Activated CD4-positive, CD25-positive, alpha-beta regulatory T cell treated with anti-CD3 and anti-CD28 coated beads, Interleukin-2, amount 50 U/mL, for 24 hours (primary cell): ENCODE results near the gene PRKX.
A peak's percentile ranks its signal among the peaks of the same experiment; 100 is the strongest.
"Not testable (repeated sequence)": the region's sequence is repeated elsewhere in the genome, so short reads cannot be mapped to it uniquely, and the experiment has no call there.

Experiments used
- ATAC-seq, 2 donors: fragments of 150-1000 bp; cut with Tn5 transposase; one replicate each; pipeline ENCODE4 v1.10.0; 2021; ENCODE audit warnings: mild to moderate bottlenecking in 1 of 2, moderate library complexity in 1 of 2

PRKX gene

DNA sequence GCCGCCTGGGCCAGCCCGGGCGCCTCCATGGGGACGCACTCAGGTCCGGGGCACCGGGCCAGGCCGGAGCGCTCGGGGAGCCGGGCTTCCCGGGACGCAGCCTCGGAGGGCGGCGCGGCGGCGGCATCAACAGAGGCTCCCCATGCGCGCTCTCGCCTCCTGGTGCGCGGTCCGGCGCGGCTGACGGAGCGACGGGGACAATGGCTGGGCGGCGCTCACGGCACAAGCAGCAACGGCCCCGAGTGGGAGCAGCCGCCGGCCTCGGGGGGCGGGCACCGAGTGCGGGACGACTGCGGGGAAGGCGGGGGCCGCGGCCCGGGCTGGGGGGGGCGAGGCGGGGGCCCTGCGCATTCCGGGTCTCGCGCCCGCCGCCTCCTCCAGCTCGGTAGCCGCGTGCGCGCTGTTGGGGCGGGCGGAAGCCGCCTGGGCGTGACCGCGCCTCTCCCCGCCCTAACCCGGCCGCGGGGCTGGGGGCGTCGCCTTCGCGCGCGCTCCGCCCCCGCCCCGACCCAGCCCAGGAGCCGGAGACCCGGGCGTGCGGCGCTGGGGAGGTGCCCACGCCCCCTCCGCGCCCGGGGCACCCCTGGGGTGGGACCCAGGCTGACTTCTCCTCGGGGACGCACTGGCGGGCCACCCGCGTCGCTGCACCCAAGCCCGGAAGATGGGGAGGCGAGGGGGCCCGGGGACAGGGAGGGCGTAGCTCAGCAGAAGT lies at the start of gene PRKX:
TSS of gene PRKX (minus strand) at position 425 of the 712 bp plus-strand sequence. CDS start at position 29, 396 bp downstream.
- ATAC-seq: peak; percentile 85 to 88

DNA sequence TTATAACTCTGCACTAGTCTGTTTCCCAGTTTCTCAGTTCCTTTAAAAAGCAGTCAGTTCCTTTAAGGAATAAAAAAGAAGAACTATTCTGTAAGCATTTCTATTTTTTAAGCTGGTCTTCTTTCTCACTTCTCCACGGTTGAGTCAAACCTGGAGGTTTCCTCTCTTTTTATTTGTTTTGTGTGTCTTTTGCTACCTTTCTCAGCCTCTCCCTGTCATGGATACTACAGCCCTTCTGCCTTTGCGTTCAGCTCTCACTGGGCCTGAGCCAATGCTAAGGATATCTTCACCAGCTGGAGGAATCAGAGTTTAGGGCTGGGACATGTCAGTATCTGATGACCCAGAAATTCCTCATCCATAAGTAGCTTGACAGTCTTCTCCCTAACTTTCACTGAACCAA lies 49.7 kb upstream of the PRKX start:
- ATAC-seq: no peak

DNA sequence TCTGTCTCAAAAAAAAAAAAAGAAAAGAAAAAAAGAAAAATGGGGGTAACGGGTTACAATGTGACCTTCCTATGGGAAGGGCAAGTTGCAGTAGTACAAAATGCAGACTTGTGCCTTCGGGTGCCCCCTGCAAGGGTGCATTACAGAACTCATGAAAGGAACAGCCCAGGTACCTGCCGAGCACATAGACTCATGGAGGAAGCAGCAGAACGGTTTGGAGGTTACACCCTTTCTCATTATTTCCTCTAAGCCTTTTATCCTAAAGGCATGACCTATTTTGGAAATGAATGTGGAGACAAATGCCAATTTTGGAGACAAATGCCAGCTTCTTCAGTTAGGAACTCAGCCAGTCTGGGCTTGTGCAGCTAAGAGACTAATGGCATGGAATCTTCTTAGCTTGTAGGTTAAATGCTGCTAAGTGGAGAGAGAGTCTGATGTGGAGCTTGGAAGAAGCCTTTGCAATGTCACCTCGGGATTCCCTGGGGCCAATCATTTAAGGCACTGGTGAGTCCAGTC lies 44.1 kb upstream of the PRKX start:
- ATAC-seq: no peak

DNA sequence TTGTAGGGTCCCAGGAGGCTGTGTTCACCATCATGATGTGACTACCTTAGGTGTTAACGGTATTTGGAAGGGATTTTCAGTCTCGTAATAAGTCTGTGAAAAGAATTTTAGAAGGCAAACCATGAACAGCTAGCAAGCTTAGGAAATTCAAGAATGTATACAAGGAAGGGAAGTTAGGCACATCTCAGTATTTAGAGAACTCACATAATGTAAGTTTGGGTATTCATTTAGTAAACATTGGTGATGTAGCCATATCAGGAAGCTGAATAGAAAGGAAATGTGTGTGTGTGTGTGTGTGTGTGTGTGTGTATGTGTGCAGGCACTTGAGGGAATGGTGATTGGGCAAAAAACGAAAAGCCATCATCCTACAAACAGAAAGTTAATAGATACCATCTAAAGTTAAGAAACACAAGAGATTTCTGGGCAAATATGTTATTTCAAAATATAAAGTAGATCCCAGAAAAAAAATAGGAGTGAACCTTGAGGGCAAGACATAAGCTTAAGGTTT lies 34.7 kb upstream of the PRKX start:
- no peak for ATAC-seq

DNA sequence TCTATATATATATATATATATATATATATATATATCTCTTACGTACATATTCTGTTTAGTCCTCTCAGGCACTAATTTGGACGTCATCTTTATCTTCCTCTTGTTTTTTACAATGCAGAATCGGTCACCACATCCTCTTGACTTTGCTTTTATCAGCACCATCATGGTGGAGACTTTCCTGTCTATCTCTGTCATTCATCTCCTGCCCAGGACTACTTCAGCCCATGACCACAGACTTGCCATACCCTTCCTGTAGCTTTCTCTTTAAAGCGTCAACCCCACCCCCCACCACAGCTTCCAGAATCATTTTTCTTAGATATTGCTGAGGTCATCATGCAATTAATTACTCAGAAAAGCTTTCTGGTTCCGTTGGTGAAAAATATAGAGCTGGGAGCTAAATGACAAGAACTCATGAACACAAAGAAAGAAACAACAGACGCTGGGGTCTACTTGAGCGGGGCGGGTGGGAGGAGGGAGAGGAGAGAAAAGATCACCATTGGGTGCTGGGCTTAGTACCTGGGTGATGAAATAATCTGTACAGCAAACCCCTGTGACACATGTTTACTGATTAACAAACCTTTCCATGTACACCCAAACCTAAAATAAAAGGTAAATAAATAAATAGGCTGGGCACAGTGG lies 30.5 kb upstream of the PRKX start:
- peak; percentile 55 to 60 for ATAC-seq

DNA sequence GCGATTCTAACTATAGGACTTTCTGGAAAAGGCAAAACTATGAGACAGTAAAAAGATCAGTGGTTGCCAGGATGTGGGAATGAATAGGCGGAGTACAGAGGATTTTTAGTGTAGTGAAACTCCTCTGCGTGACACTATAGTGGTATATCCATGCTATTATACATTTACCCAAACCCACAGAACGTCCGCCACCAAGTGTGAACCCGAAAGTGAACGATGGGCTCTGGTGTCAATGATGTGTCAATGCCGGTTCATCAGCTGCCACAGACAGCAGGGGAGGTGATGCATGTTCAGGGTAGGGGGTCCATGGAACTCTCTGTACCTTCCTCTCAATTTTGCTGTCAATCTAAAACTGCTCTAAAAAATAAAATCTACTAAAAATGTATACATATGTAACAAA lies 27.5 kb upstream of the PRKX start:
- not testable (repeated sequence) for ATAC-seq

DNA sequence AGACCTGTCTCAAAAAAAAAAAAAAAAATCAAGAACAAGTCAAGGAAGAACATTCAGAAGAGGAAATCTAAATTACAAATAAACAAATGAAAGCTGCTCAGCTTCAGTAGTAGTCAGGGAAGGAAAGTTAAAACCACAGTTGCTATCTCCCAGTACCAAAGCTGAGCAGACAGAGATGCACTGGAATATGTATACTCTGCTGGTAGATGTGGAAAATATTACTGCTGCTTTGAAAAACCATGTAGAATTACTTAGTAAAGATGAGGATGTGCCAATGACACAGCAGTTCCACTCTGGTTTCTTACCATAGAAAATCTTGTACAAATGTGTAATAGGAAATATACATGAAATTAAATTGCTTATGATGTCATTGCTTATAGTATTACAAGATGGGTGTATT lies 25.1 kb upstream of the PRKX start:
- peak in 1 of 2 donors; percentile 69 for ATAC-seq

DNA sequence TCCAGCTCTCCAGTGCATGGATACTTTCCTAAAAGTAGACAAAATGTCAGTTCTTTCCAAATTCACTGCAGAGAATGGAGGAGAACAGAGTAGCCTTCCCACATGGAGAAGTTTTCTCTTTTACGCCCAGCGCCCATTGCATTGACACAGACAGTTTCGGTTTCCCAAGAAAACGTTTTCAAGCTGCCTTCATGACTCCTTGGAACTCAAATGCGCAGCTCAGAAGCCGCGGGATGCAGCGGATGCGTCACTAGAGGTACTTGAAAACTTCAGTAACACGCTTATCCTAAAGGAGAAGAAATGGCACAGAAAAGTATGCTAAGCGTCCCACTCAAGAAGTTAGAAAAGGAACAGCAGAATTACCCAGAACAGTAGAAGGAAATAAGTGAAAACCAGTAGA lies 23.1 kb upstream of the PRKX start:
- not testable (repeated sequence) for ATAC-seq

DNA sequence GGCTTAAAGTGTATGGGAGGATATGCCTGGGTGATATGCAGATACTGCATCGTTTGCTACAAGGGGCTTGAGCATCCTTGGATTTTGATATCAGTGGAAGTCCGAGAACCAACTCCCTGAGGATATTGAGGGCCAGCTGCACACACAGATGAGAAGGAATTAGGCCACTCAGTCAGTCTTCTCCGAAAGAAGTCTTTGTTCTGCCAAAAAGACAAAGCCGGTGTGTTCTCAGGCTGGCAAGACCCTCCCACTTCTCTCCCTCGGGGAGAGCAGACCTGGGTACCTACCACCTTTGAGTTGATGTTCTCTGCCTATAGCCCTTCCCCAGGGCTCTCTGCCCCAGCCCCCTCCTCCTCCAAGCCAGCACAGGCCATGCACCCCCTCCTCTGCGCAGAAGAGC lies 22.4 kb upstream of the PRKX start:
- not testable (repeated sequence) for ATAC-seq

DNA sequence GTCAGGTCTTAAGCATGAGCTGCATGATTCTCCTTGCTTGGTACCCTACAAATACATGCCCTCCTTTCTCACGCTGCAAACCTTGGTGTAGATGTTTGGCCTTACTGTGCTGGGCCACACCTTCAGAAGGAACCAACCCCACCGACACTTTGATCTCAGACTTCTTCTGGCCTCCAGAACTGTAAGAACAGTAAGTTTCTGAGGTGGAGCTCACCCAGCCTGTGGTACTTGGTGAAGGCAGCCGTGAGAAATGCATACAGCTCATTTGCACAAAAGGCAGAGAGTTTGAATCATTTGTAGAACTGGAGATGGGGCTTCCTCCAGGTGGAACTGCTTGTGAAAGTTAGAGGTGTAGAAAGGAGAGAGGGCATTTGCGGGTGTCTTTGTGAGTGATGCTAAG lies 21.0 kb upstream of the PRKX start:
- ATAC-seq: not testable (repeated sequence)

DNA sequence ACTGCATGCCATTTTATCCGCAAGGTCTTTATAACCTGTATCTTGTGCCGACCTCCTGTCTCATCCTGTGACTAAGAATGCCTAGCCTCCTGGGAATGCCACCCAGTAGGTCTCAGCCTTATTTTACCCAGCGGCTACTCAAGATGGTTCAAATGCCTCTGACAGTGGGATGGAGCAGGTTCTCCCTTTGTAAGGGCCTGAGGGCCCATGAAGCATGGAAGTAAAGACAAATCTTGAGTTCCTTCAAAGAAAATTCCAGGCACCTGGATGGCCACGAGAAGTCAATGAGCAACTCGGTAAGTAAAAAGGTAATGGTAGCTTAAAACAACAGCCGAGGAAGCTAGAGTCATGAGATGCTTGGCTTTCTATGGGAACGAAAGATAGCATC lies 19.6 kb upstream of the PRKX start:
- ATAC-seq: no peak

DNA sequence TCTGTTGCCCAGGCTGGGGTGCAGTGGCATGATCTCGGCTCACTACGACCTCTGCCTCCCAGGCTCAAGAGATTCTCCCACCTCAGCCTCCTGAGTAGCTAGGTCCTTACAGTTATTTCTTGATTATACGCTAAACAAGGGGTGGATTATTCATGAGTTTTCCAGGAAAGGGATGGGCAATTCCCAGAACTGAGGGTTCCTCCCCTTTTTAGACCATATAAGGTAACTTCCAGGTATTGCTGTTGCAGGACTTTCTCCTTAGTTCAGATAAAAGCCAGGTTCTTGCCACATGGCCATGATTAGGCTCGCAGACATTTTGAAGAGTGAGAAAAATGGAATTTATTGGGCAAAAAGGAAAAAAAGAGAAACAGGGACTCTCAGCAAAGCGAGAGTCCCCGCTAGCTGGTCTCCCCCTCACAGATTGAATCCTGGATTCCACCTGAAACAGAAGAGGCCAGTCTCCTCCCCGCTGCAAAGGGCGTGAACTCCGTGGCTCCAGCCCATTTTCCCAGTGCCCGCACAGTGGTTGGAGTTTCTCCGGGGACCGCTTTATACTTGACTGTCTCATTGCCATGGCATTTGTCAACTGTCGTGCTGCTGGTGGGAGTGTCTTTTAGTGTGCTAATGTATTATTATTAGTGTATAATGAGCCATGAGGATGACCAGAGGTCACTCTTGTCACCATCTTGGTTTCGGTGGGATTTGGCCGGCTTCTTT lies 19.0 kb upstream of the PRKX start:
- not testable (repeated sequence) for ATAC-seq

DNA sequence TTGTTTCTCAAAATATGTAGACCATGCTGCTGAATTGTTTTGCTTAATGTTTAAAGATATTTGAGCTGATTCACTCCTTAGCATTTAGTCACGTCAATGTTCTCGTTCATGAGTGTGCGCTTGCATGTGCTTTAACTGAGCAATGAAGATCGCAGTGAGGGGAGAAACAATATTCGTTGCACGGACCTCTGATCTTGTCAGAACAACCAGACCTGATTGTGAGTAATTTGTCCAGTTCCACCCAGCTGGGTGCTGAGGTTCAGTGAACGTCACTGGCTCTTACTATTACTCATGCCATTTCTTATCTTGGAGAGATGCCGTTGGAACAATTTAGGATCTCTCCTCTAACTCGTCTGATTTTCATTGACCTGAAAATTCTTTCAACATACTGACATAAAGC lies 15.0 kb upstream of the PRKX start:
- ATAC-seq: no peak

DNA sequence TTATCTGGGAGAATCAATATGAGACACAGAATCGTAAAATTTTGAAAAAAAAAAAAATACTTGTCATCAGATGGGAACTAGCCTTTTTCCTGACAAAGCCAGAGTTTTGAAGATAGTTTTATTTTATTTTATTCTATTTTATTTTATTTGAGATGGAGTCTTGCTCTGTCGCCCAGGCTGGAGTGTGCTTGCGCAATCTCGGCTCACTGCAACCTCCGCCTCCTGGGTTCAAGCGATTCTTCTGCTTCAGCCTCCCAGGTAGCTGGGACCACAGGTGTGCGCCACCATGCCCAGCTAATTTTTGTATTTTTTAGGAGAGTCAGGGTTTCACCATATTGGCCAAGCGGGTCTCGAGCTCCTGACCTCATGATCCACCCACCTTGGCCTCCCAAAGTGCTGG lies 10.0 kb upstream of the PRKX start:
- ATAC-seq: not testable (repeated sequence)

DNA sequence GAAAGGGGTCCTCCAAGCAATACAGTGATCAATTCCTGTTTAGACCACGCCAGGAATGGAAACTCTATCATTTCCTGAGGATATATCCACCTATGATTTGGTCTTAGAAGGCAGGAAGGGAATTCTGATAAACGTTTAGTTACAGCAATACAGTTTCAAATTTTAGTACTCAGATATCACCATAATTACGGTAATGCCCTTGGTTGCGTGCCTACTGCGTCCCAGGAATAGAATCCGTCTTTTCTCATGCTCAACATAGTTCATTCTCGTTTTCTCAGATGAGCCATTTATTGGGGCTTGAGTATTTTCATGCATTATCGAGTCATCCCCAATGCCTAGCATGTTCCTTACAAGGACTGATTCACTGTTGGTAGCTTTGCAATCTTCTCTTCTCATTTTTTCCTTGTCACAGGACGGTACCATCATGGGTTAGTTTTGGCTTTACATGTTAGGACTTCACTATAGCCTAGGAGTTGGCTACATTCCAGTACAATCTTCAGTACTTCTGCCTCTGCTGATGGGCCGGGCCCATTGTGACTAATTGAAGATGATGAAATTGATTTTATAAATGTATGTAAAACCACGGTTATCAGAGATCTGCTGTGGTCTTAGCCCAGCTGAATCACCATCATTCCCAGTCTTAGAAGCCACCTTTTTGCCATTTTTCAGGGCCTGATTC lies 4.4 kb upstream of the PRKX start:
- no peak for ATAC-seq

DNA sequence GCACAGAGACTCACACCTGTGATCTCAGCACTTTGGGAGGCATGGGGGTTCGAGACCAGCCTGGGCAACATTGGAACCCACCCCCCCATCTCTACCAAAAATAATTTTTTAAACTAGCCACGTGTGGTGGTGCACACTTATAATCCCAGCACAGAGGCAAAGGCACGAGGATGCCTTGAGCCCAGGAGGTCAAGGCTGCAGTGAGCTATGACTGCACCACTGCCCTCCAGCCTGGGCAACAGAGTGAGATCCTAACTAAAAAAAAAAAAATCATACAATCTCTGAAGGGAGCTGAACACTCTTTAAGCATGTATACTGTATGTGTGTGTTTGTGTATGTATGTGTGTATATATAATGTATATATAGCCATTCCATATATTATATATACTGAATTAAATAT lies 2.5 kb upstream of the PRKX start:
- ATAC-seq: no peak

DNA sequence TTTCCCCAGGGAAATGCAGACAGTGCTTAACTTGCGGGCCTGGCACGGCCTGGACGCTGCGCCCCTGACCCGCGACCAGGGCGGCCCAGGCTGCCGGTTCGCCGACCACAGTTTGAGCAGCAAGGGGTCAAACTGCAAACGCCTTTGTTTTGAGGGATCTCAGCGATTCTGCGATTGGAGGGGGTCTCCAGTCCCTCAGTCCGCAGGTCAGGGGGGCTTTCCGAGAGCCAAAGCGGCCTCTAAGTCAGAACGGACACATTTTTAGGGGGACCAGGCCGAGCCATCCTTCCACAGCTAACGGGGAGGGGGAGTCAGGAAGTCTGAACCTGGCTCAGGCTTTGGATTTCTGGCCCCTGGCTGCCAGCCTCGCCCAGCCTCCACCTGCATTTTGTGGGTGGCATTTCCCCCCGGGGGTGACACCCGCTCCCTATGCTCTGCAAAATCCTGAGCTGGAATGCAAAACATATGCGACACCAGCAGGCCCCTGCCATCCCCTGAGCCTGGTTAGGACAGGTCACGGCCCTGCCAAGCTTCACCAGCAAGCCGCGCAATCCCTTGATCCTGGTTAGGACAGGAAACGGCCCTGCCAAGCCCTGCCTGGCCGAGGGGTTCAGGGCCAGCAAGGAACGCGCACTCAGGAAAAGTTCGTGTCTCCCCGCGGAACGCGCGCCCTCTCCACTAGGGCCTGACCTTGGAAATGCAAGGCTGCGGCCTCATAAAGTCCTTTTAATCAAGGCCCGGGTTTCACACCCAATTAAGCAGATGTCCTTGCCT lies 1.4 kb upstream of the PRKX start:
- ATAC-seq: not testable (repeated sequence)

DNA sequence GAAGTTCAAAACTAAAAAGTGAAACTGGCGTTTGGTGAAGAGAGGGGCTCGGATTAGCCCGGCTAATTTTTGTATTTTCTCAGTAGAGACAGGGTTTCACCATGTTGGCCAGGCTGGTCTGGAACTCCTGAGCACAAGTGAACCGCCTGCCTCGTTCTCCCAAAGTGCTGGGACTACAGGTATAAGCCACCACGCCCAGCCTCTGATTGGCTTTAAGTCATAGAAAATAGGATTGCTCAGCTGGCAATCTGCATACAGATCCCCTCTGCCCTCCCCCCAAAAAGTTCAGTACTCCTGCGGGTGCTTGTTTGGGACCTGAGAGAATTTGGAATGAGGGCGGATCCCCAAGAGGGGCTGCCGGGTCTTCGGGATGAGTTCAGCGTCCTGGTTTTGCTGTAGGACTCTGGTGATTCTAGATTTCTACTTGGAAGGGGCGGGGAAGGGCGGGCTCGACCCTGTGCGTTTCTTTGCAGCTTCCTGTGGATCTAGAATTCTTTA lies 537 bp upstream of the PRKX start:
- no peak for ATAC-seq

DNA sequence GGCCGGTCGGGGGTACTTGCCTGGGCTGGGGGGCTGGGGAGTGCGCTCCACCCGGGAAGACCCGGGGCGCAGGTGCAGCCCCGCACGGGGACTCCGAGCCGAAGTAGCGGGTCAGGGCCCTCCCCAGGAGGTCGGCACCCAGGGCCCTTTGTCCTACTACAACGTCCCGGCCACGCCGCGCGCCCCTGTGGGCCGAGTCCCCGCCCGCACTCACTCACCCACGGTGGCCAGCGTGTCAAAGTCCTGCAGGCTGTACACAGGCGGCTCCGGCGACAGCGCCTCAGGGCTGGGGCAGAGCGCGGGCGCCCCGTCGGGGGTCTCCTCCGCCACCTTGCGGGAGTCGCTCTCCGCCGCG lies 602 bp downstream of the PRKX start:
- ATAC-seq: peak in 1 of 2 donors; percentile 2

DNA sequence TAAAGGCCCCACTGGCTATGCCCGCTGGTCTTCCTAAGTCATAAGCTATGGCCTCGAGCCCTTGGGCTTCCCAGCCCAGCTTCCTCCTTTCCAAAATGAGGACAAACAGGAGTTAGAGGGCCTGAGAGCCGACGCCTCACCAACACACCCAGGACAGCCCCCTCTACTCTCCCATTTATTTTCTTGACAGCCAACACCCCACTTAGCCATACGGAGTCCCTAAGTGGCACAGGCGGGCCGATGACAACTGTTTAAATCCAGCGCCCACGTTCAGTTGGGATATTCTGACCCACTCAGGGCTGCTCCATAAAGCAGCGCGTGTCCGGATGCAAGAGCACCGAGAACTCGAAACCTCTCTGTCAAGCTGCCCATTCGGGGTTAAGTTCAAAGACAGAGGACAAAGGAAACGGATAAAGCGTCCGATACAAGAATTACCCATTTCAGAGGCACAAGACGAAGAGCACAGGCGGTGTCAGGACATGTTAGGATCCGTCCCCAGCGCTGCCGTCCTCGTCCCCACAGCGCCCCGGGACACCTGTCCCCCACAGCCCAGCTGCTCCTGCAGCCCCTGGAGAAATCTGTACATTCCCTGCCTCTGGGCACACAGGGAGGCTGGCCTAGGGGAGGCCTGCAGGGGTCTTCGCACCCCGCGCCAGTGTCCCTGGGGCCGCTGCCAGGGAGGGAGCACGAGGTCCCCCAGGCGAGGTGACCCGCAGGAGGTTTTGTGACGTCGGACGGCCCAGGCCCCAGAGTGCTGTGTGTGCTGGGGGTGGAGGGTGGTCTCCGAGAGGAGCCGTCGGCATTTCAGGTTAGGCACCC lies 1.2 kb downstream of the PRKX start:
- peak in 1 of 2 donors; percentile 1 for ATAC-seq

DNA sequence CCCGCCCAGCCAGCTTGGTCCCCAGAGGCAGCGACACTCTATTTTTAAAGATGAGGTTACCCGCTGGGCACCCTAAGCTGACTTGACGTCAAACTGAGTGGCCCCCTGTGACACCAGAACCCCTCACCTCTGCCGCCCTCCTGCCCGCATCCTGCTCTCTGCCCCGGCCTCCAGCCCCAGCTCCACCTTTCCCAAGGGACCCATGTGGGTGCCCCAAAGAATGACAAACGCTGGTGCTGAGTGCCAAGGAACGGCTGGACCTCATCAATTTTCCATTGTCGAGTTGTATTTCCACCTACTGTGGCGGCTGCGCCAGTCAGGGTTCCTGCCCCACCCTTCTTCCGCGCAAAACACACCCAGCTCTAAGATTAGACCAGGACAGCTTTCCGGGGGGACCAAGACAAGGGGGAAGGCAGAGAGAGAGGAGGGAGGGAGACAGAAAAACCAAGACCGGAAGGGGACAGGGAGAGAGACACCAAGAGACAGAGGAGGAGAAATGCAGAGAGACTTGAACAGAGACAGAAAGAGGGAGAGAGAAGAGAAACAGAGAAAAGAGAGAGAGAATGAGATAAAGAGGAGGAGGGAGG lies 2.0 kb downstream of the PRKX start:
- no peak for ATAC-seq
